H1 (cell line): Measurements from ENCODE around the gene SEMA3D. TPM values are rescaled to one million over a fixed set of nuclear protein-coding genes. Genes with fewer than 3 reads are reported as not detected.

Experiments used
- CTCF ChIA-PET: fragments of 300-600 bp; sonication (Branson Sonifier 250); formaldehyde crosslinking; loops from one replicate; lab custom pipeline; 2021; ENCODE audit not compliant: partially characterized antibody; lab: Charles Lee
- POLR2A ChIA-PET: fragments of 300-600 bp; sonication (Branson Sonifier 250); formaldehyde crosslinking; loops from one replicate; lab custom pipeline; 2021; ENCODE audit warnings: inconsistent platforms; ENCODE audit not compliant: partially characterized antibody; lab: Charles Lee
- DNase-seq, 2 experiments: peaks; one replicate each; pipeline versions ENCODE4 v3.0.0 to v3.0.0-alpha.2; 2010 to 2022; ENCODE audit warnings: low spot score in 2 of 2, low read depth in 1 of 2, mixed read lengths in 1 of 2
- FAIRE-seq: peaks from 2 replicates; lab custom pipeline; 2011; peaks lifted over from hg19 to GRCh38; lab: Jason Lieb, UNC
- H2AFZ ChIP-seq: 2 replicates; pipeline ENCODE4 v1.8.1; 2012; ENCODE audit warnings: low read length, inconsistent platforms
- H2AK5ac ChIP-seq: 2 replicates; pipeline ENCODE4 v1.6.1; 2013; ENCODE audit warnings: low read depth, low read length
- H2BK120ac ChIP-seq: replicated peaks from 2 replicates; pipeline ENCODE3; 2013; ENCODE audit warnings: low read depth, low read length, inconsistent platforms
- H2BK12ac ChIP-seq: 2 replicates; pipeline ENCODE4 v1.6.1; 2013; ENCODE audit warnings: low read depth, low read length
- H2BK15ac ChIP-seq: 2 replicates; pipeline ENCODE4 v1.6.1; 2013; ENCODE audit warnings: low read length
- H2BK20ac ChIP-seq: 2 replicates; pipeline ENCODE4 v1.6.1; 2013; ENCODE audit warnings: low read length
- H2BK5ac ChIP-seq: 2 replicates; pipeline ENCODE4 v1.6.1; 2013; ENCODE audit warnings: low read depth, low read length
- H3K14ac ChIP-seq: 2 replicates; pipeline ENCODE4 v1.6.1; 2013; ENCODE audit warnings: inconsistent platforms; ENCODE audit not compliant: insufficient read length
- H3K18ac ChIP-seq: 2 replicates; pipeline ENCODE4 v1.6.1; 2013; ENCODE audit warnings: low read length; ENCODE audit errors: extremely low read depth
- H3K23ac ChIP-seq: 2 replicates; pipeline ENCODE4 v1.6.1; 2013; ENCODE audit warnings: inconsistent platforms; ENCODE audit not compliant: insufficient read length
- H3K23me2 ChIP-seq: 2 replicates; pipeline ENCODE4 v1.6.1; 2013; ENCODE audit warnings: low read depth, low read length
- H3K27ac ChIP-seq: 2 replicates; pipeline ENCODE4 v1.6.1; 2011; ENCODE audit warnings: low read depth, low read length, inconsistent platforms
- H3K27me3 ChIP-seq, 4 experiments: replicated peaks in 1 of 4; 1 replicate in 1 of 4; 2 replicates in 3 of 4; pipeline versions ENCODE4 v1.6.1 to v1.8.1; 2011 to 2013; ENCODE audit warnings: low read length in 3 of 4, mild to moderate bottlenecking in 3 of 4, inconsistent platforms in 2 of 4, mixed read lengths in 2 of 4, moderate library complexity in 1 of 4; ENCODE audit not compliant: control insufficient read depth in 3 of 4, insufficient read depth in 3 of 4; ENCODE audit errors: extremely low read depth in 1 of 4
- H3K36me3 ChIP-seq, 4 experiments: 2 replicates each; pipeline versions ENCODE4 v1.6.1 to v1.8.1; 2011 to 2013; ENCODE audit warnings: mild to moderate bottlenecking in 4 of 4, low read length in 3 of 4, moderate library complexity in 2 of 4, control low read depth in 1 of 4, inconsistent platforms in 1 of 4; ENCODE audit not compliant: insufficient read depth in 4 of 4, control insufficient read depth in 2 of 4
- H3K4ac ChIP-seq: replicated peaks from 2 replicates; pipeline ENCODE3; 2013; ENCODE audit warnings: low read length, low read depth, mixed read lengths, inconsistent platforms; ENCODE audit not compliant: insufficient read length
- H3K4me1 ChIP-seq, 4 experiments: replicated peaks in 1 of 4; 1 replicate in 1 of 4; 2 replicates in 3 of 4; pipeline versions ENCODE4 v1.6.1 to v1.8.1; 2011 to 2013; ENCODE audit warnings: low read length in 3 of 4, inconsistent platforms in 2 of 4, mixed read lengths in 1 of 4; ENCODE audit not compliant: insufficient read depth in 4 of 4, control insufficient read depth in 3 of 4
- H3K4me2 ChIP-seq, 2 experiments: 2 replicates each; pipeline versions ENCODE4 v1.6.1 to v1.8.1; 2011 to 2013; ENCODE audit warnings: low read depth in 2 of 2, low read length in 2 of 2, control low read depth in 1 of 2, inconsistent platforms in 1 of 2, mild to moderate bottlenecking in 1 of 2; ENCODE audit not compliant: insufficient read depth in 1 of 2
- H3K4me3 ChIP-seq, 4 experiments: fragments of 200-600, 300-600 bp in 1 of 4; sonication (generic), shearing (Covaris generic), sonication (Bioruptor Twin) in 1 of 4; 2 replicates each; pipeline versions ENCODE4 v1.5.1 to v1.8.1; 2011 to 2016; ENCODE audit warnings: low read length in 4 of 4, low read depth in 3 of 4, control low read depth in 2 of 4, inconsistent platforms in 2 of 4, mild to moderate bottlenecking in 2 of 4, mixed read lengths in 1 of 4, moderate library complexity in 1 of 4; ENCODE audit not compliant: insufficient read depth in 2 of 4; ENCODE audit errors: extremely low read depth in 1 of 4
- H3K56ac ChIP-seq: replicated peaks from 2 replicates; pipeline ENCODE3; 2013; ENCODE audit warnings: low read depth, mild to moderate bottlenecking, mixed read lengths, low read length, inconsistent platforms; ENCODE audit not compliant: insufficient read length
- H3K79me1 ChIP-seq: 2 replicates; pipeline ENCODE4 v1.6.1; 2013; ENCODE audit warnings: low read depth, low read length, control low read depth
- H3K79me2 ChIP-seq, 2 experiments: 2 replicates each; pipeline versions ENCODE4 v1.6.1 to v1.8.1; 2012 to 2013; ENCODE audit warnings: low read length in 2 of 2, mild to moderate bottlenecking in 2 of 2, inconsistent platforms in 1 of 2; ENCODE audit not compliant: insufficient read depth in 2 of 2, control insufficient read depth in 1 of 2
- H3K9ac ChIP-seq, 4 experiments: replicated peaks in 1 of 4; 1 replicate in 1 of 4; 2 replicates in 3 of 4; pipeline versions ENCODE4 v1.6.1 to v1.8.1; 2011 to 2013; ENCODE audit warnings: low read depth in 3 of 4, low read length in 3 of 4, control low read depth in 2 of 4, mild to moderate bottlenecking in 2 of 4, moderate library complexity in 2 of 4, inconsistent platforms in 1 of 4; ENCODE audit errors: extremely low read depth in 1 of 4
- H3K9me3 ChIP-seq, 2 experiments: 2 replicates each; pipeline versions ENCODE4 v1.6.1 to v1.8.1; 2012 to 2013; ENCODE audit warnings: mild to moderate bottlenecking in 2 of 2, moderate library complexity in 2 of 2, control low read depth in 1 of 2, inconsistent platforms in 1 of 2, low read depth in 1 of 2, low read length in 1 of 2, mixed read lengths in 1 of 2; ENCODE audit not compliant: insufficient read depth in 2 of 2
- H4K20me1 ChIP-seq, 2 experiments: replicated peaks in 1 of 2; 2 replicates each; pipeline versions ENCODE3 to v1.8.1; 2011 to 2013; ENCODE audit warnings: inconsistent platforms in 2 of 2, low read length in 2 of 2, mild to moderate bottlenecking in 1 of 2; ENCODE audit not compliant: insufficient read depth in 2 of 2, control insufficient read depth in 1 of 2
- H4K5ac ChIP-seq: 2 replicates; pipeline ENCODE4 v1.6.1; 2013; ENCODE audit warnings: low read length, low read depth, mixed read lengths, inconsistent platforms; ENCODE audit not compliant: insufficient read length
- H4K8ac ChIP-seq: 2 replicates; pipeline ENCODE4 v1.8.0; 2013; ENCODE audit warnings: mild to moderate bottlenecking, moderate library complexity, low read length, inconsistent platforms; ENCODE audit not compliant: insufficient read depth; ENCODE audit errors: extremely low read depth
- H4K91ac ChIP-seq: replicated peaks from 2 replicates; pipeline ENCODE3; 2013; ENCODE audit warnings: low read length, mixed read lengths, inconsistent platforms; ENCODE audit not compliant: insufficient read length
- ASH2L ChIP-seq: fragments of 200-600, 300-600 bp; sonication (generic); IDR thresholded peaks from one replicate; pipeline ENCODE4 v1.7.1; 2017; ENCODE audit warnings: low read length
- CBX8 ChIP-seq: fragments of 300-800, 300-1000 bp; sonication (generic); IDR thresholded peaks from 2 replicates; pipeline ENCODE4 v1.7.1; 2016; ENCODE audit warnings: low read depth, low read length, borderline replicate concordance
- CEBPB ChIP-seq: IDR thresholded peaks from 2 replicates; pipeline ENCODE4 v1.6.1; 2012; ENCODE audit warnings: low read depth, low read length
- EZH2 ChIP-seq: fragments of 200-600 bp; sonication (generic); IDR thresholded peaks from 2 replicates; pipeline ENCODE4 v1.7.1; 2012; ENCODE audit warnings: low read depth, mild to moderate bottlenecking, moderate library complexity, low read length, inconsistent platforms; ENCODE audit not compliant: severe bottlenecking
- KDM5A ChIP-seq: fragments of 200-600 bp; IDR thresholded peaks from 2 replicates; pipeline ENCODE4 v1.7.1; 2012; ENCODE audit warnings: mild to moderate bottlenecking, low read length, inconsistent platforms, mixed read lengths
- POLR2AphosphoS5 ChIP-seq: IDR thresholded peaks from 2 replicates; pipeline ENCODE4 v1.6.1; 2011; ENCODE audit warnings: low read depth, low read length
- RFX5 ChIP-seq: IDR thresholded peaks from 2 replicates; pipeline ENCODE4 v1.6.1; 2011; ENCODE audit warnings: low read depth, low read length, improper control_type of control experiment, borderline replicate concordance
- WGBS, 2 experiments: shearing (Covaris generic) in 1 of 2; methylation state at CpG; one replicate each; pipeline versions ENCODE4 v1.1.6 to v1.1.7; 2013 to 2015; ENCODE audit warnings: low lambda C conversion rate in 2 of 2, mixed read lengths in 2 of 2, inconsistent platforms in 1 of 2, low coverage in 1 of 2, missing lambda C conversion rate in 1 of 2; ENCODE audit not compliant: insufficient replicate concordance in 2 of 2, insufficient coverage in 1 of 2, insufficient read length in 1 of 2; ENCODE audit errors: extremely low coverage in 1 of 2, missing lambda C conversion rate in 1 of 2; 5-methylcytosine and 5-hydroxymethylcytosine counted together
- polyA plus RNA-seq, 7 experiments: library from polyadenylated mRNA; depleted of rRNA in 3 of 7; stranded (reverse) in 5 of 7; unstranded in 2 of 7; fragments of >200 nt in 5 of 7; fragments of 200-250 nt in 2 of 7; gene quantifications; 1 replicate in 5 of 7; 2 replicates in 1 of 7; 4 replicates in 1 of 7; pipeline versions ENCODE4 v1.2.1 to v1.2.3, GENCODE V29; 2011 to 2013; ENCODE audit warnings: missing spikeins in 2 of 7, mixed read lengths in 2 of 7
- total RNA-seq: library from RNA; stranded (reverse); fragmentation: NEBNext Ultra II Directional; extraction: Animal tissue kit (Norgen Biotek cat#: 25700); gene quantifications from 2 replicates; pipeline ENCODE4 v1.2.1, GENCODE V29; 2021
- TF ChIP-seq, protein P1 (sequence below): IDR thresholded peaks from 2 replicates; pipeline ENCODE4 v1.6.1; 2012; ENCODE audit warnings: low read length, inconsistent platforms

SEMA3D gene
- total and polyA plus RNA-seq, 2 of the 8 experiments (the other 6 are each of a cell fraction or from before 2014, with no cell fraction given): 1.6 to 3.5 TPM

DNA sequence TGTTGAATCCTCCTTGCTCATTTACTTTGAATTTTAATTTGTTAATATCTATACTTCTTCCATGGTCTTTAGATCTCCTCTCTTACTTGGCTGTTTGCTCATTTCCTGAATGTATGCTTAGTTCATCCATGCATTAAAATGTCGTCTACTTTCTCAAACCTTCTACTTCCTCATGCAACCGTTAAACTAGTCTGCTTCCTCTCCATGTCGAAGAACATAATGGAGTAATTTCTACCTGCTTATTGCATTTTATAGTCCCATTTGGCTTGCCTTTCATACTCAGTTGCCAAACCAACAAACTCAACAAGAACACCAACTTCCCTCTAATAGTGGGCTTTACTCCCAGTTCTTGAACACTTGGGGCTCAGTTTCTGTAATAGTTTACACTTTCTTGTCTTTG lies 43.8 kb upstream of the SEMA3D start:
- H3K56ac ChIP-seq: no peak overlapping the region
- DNase-seq (no peak), FAIRE-seq (no peak)
- POLR2A ChIA-PET: no interaction called here
- H2AFZ ChIP-seq: no peak overlapping the region
- no peaks in the 10 kb centered on the region for H3K79me1 ChIP-seq
- 95% methylated on average over 3 of the region's 3 CpGs; no CpG with 5 or more reads in 1 of the 2 experiments for WGBS, 2 experiments
- no peak overlapping the region for H2BK5ac ChIP-seq
- H3K36me3 ChIP-seq: no peaks in the 10 kb centered on the region
- H2AK5ac ChIP-seq: no peak overlapping the region
- H3K9me3 ChIP-seq: no peaks in the 10 kb centered on the region
- no peak overlapping the region for H3K4ac ChIP-seq
- H3K14ac ChIP-seq: no peak overlapping the region
- no peak overlapping the region for H2BK20ac ChIP-seq
- H4K91ac ChIP-seq: no peak overlapping the region
- H2BK15ac ChIP-seq: no peak overlapping the region
- no peaks in the 10 kb centered on the region for H3K79me2 ChIP-seq
- no peak overlapping the region for H4K8ac ChIP-seq
- no peak overlapping the region for H3K18ac ChIP-seq
- no peak overlapping the region for H3K4me2 ChIP-seq
- no peak overlapping the region for H2BK120ac ChIP-seq
- no peak overlapping the region for H4K5ac ChIP-seq
- CTCF ChIA-PET: no interaction called here
- H3K23me2 ChIP-seq: no peaks in the 10 kb centered on the region
- no peaks in the 10 kb centered on the region; a peak in 1 of 7 replicates for H3K27me3 ChIP-seq
- no peak overlapping the region for H3K4me3 ChIP-seq
- no peak overlapping the region for H2BK12ac ChIP-seq
- TF ChIP-seq CBX8 (no peak), RFX5 (no peak), ASH2L (no peak), KDM5A (no peak), CEBPB (no peak), EZH2 (no peak), POLR2AphosphoS5 (no peak)
- TF ChIP-seq, protein P1, sequence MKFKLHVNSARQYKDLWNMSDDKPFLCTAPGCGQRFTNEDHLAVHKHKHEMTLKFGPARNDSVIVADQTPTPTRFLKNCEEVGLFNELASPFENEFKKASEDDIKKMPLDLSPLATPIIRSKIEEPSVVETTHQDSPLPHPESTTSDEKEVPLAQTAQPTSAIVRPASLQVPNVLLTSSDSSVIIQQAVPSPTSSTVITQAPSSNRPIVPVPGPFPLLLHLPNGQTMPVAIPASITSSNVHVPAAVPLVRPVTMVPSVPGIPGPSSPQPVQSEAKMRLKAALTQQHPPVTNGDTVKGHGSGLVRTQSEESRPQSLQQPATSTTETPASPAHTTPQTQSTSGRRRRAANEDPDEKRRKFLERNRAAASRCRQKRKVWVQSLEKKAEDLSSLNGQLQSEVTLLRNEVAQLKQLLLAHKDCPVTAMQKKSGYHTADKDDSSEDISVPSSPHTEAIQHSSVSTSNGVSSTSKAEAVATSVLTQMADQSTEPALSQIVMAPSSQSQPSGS: no peak
- TF ChIP-seq, all 59 proteins: peak for 0
- Histone ChIP-seq H3K9ac (no peak overlapping the region), H4K20me1 (no peaks in the 10 kb centered on the region), H3K4me1 (no peaks in the 10 kb centered on the region), H3K27ac (no peak overlapping the region), H3K23ac (no peak overlapping the region)
